ENCODE results near the gene ADAMTS12.

- no peak for TF ChIP-seq POLR2A (IDR thresholded peaks at IDR 0.05)
- TF ChIP-seq CTCF (IDR thresholded peaks at IDR 0.05) = no peak
Measured at GRCh38 chr5:33766023-33766422, 125.8 kb downstream of the ADAMTS12 start.
